Measurements from ENCODE around the gene CNOT4.

CNOT4 gene, protein sequence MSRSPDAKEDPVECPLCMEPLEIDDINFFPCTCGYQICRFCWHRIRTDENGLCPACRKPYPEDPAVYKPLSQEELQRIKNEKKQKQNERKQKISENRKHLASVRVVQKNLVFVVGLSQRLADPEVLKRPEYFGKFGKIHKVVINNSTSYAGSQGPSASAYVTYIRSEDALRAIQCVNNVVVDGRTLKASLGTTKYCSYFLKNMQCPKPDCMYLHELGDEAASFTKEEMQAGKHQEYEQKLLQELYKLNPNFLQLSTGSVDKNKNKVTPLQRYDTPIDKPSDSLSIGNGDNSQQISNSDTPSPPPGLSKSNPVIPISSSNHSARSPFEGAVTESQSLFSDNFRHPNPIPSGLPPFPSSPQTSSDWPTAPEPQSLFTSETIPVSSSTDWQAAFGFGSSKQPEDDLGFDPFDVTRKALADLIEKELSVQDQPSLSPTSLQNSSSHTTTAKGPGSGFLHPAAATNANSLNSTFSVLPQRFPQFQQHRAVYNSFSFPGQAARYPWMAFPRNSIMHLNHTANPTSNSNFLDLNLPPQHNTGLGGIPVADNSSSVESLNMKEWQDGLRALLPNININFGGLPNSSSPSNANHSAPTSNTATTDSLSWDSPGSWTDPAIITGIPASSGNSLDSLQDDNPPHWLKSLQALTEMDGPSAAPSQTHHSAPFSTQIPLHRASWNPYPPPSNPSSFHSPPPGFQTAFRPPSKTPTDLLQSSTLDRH

GRCh38 chr7:135509839-135510591 is at the start of gene CNOT4:
Gene CNOT4, minus strand, starts transcription at chr7:135510102. Its CDS starts 71,771 bp downstream, at chr7:135438331.
- peak within 1 kb of the TSS; percentile 46 for H3K4me3 ChIP-seq (ENCODE audit: control insufficient read depth, low read depth, low read length)
- TF ChIP-seq CTCF (IDR thresholded peaks at IDR 0.05; ENCODE audit: control insufficient read depth, insufficient read depth, low read depth, low read length, missing control alignments), result no peak
- DNase-seq (ENCODE audit: low read depth), result peak; percentile 75

DNA sequence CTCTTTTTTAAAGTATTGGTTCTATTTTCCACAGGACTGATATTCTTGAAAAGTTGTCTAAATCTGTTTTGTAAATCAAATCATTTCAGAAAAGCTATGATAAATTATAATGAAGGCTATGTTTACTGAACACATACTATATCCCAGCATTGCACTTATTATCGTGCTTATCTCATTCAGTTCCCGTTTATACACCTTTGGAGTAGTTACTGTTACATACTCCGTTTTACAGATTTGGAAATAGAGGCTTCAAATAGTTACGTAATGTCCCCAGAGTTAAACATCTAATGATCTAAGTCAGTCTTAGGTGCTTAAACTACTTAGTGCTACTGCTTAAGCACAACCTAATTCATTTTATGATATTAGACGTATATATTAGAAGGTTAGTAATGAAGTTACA is 49.0 kb upstream of the CNOT4 start:
- H3K4me3 ChIP-seq (ENCODE audit: control insufficient read depth, low read depth, low read length), result peak overlapping the region; percentile 91; the same call in 1 of the 2 replicates
- DNase-seq (ENCODE audit: low read depth), result no peak
- TF ChIP-seq CTCF (IDR thresholded peaks at IDR 0.05; ENCODE audit: control insufficient read depth, insufficient read depth, low read depth, low read length, missing control alignments), result no peak

GRCh38 chr7:135558337-135558767 is 48.5 kb upstream of the CNOT4 start:
- DNase-seq (ENCODE audit: low read depth), result no peak
- H3K4me3 ChIP-seq (ENCODE audit: control insufficient read depth, low read depth, low read length), result peak overlapping the region; percentile 91
- peak; percentile 60 for TF ChIP-seq CTCF (IDR thresholded peaks at IDR 0.05; ENCODE audit: control insufficient read depth, insufficient read depth, low read depth, low read length, missing control alignments)

DNA sequence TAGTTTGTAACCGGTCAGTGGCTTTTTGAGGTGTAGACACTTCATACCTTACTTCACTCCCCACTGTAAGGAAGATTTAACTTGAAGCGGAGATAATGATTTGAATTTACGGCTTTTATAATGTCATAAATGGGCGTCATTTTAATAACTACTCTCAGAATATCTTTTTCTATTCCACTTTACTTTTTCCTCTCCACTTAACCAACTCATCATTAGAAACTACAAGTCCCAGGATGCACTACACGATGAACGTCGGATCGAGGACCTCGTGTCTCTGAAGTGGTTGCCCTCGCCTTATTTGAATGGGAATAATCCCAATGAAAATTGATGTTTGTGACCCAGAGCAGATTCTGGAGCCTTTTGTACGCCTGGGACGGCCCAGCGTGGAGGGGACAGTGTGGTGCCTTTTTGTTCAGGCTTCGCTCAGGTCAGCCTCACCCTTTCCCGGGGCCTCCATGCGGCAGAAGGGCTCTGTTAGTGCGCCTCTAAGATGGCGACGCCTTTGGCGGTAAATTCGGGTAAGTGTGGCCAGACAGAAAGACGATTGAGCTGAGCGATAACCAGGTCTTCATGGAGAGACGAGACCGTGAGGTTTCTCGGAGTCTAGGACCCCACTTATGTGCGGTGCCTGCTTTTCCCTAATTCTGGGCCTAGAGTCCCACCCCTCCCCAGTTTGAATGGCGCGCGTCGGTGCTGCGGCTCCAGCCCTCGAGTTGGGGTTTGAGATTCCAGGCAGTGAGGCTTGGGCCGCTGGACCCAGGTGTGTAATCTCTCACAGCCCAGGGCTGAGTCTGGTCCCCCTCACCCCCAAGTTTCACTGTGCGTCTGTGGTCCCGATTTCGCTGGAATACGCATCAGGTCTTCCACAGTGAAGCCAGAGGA is 47.8 kb upstream of the CNOT4 start, which contains the start of gene NUP205:
Gene NUP205, plus strand, starts transcription at position 463 of the 882 bp plus-strand sequence. Its CDS starts 28 bp downstream, at position 491.
- DNase-seq (ENCODE audit: low read depth), result peak; percentile 41
- no peak for TF ChIP-seq CTCF (IDR thresholded peaks at IDR 0.05; ENCODE audit: control insufficient read depth, insufficient read depth, low read depth, low read length, missing control alignments)

DNA sequence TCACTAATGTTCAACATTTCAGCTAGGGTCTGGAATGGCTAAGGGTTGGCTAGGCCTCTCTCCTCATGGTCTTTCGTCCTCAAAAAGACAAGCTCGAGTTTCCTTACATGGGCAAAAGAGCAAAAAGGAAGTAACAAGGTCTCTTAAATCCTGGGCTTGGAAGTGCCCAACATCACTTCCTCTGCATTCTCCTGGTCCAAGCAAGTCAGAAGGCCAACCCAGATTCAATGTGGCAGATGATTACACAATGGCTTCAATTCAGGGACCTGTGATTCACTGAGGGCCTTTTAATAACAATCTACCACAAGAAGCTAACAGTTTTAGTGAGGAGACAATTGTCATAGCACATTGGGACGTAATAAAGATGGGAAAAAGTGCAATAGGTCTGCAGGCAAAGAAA is 43.4 kb upstream of the CNOT4 start:
- no peak for TF ChIP-seq CTCF (IDR thresholded peaks at IDR 0.05; ENCODE audit: control insufficient read depth, insufficient read depth, low read depth, low read length, missing control alignments)
- no peak for DNase-seq (ENCODE audit: low read depth)
- no peak overlapping the region for H3K4me3 ChIP-seq (ENCODE audit: control insufficient read depth, low read depth, low read length)

More for the DNA sequence above, 47.8 kb upstream of the CNOT4 start, which contains the start of gene NUP205:
- peak within 1 kb of the TSS; percentile 91 for H3K4me3 ChIP-seq (ENCODE audit: control insufficient read depth, low read depth, low read length)

Data from AG09309 (cell line).